GM18867 (cell line): ENCODE results near the gene MARCHF3.
"Not testable (repeated sequence)": the region's sequence is repeated elsewhere in the genome, so short reads cannot be mapped to it uniquely, and the experiment has no call there.

Source experiments
- ATAC-seq: cut with Tn5 transposase; IDR thresholded peaks from one replicate; pipeline ENCODE4 v1.9.1; 2021; ENCODE audit warnings: mild to moderate bottlenecking, moderate library complexity; ENCODE audit not compliant: unreplicated experiment

MARCHF3 gene

GRCh38 chr5:127030259-127031146 is at the start of gene MARCHF3:
MARCHF3 (minus strand) TSS chr5:127030558; CDS start chr5:126918171, 112,387 bp downstream.
- ATAC-seq, result peak; percentile 98

- no peak for ATAC-seq
Measured at GRCh38 chr5:127079994-127080491, 49.7 kb upstream of the MARCHF3 start.

GRCh38 chr5:127077366-127077765 is 47.0 kb upstream of the MARCHF3 start:
- ATAC-seq, result no peak

- no peak for ATAC-seq
Measured at GRCh38 chr5:127076315-127077129, 46.2 kb upstream of the MARCHF3 start.

GRCh38 chr5:127074466-127074865 is 44.1 kb upstream of the MARCHF3 start:
- no peak for ATAC-seq

- ATAC-seq, result peak; percentile 100
Measured at GRCh38 chr5:127072861-127073846, 42.8 kb upstream of the MARCHF3 start, which contains the start of gene C5orf63. C5orf63 (minus strand) TSS chr5:127073502; CDS start chr5:127058995, 14,507 bp downstream.

- ATAC-seq, result no peak
Measured at GRCh38 chr5:127070243-127070642, 39.9 kb upstream of the MARCHF3 start.

- no peak for ATAC-seq
Measured at GRCh38 chr5:127068493-127069214, 38.3 kb upstream of the MARCHF3 start.

- ATAC-seq, result no peak
Measured at GRCh38 chr5:127066721-127067120, 36.4 kb upstream of the MARCHF3 start.

- ATAC-seq, result no peak
Measured at GRCh38 chr5:127064253-127064840, 34.0 kb upstream of the MARCHF3 start.

GRCh38 chr5:127063257-127063913 is 33.0 kb upstream of the MARCHF3 start:
- no peak for ATAC-seq

GRCh38 chr5:127061956-127062355 is 31.6 kb upstream of the MARCHF3 start:
- ATAC-seq, result no peak

- no peak for ATAC-seq
Measured at GRCh38 chr5:127061537-127061936, 31.2 kb upstream of the MARCHF3 start.

GRCh38 chr5:127060470-127060985 is 30.2 kb upstream of the MARCHF3 start:
- no peak for ATAC-seq

GRCh38 chr5:127056896-127057295 is 26.5 kb upstream of the MARCHF3 start:
- ATAC-seq, result no peak

GRCh38 chr5:127055880-127056653 is 25.7 kb upstream of the MARCHF3 start:
- ATAC-seq, result no peak

- ATAC-seq, result not testable (repeated sequence)
Measured at GRCh38 chr5:127053551-127053950, 23.2 kb upstream of the MARCHF3 start.

- ATAC-seq, result no peak
Measured at GRCh38 chr5:127053049-127053448, 22.7 kb upstream of the MARCHF3 start.
